SW 1271 (cell line): ENCODE data around the gene SPATA2L.
"Not testable (repeated sequence)": the region's sequence is repeated elsewhere in the genome, so short reads cannot be mapped to it uniquely, and the experiment has no call there.

Experiments
- DNase-seq, 2 experiments: peaks; one replicate each; lab custom pipeline; 2025; lab: John Stamatoyannopoulos, UW

The SPATA2L gene

GRCh38 chr16:89707695-89708094, 6.2 kb upstream of the SPATA2L start:
- DNase-seq: no peak

GRCh38 chr16:89706518-89707260, 5.2 kb upstream of the SPATA2L start:
- DNase-seq: no peak

- DNase-seq: no peak
Observed at GRCh38 chr16:89705006-89705405, 3.5 kb upstream of the SPATA2L start.

GRCh38 chr16:89704281-89704680, 2.8 kb upstream of the SPATA2L start:
- DNase-seq: no peak

- DNase-seq: no peak
Observed at GRCh38 chr16:89700649-89701424, 668 bp downstream of the SPATA2L start.

GRCh38 chr16:89700100-89700648, 1.3 kb downstream of the SPATA2L start:
- peak; percentile 97 for DNase-seq

- not testable (repeated sequence) for DNase-seq
Observed at GRCh38 chr16:89699629-89700099, 1.8 kb downstream of the SPATA2L start.

GRCh38 chr16:89698717-89699116, 2.8 kb downstream of the SPATA2L start:
- DNase-seq: not testable (repeated sequence)

GRCh38 chr16:89697616-89698331, 3.7 kb downstream of the SPATA2L start:
- no peak for DNase-seq

GRCh38 chr16:89697161-89697615, 4.3 kb downstream of the SPATA2L start:
- DNase-seq: no peak

GRCh38 chr16:89696670-89697128, 4.8 kb downstream of the SPATA2L start:
- no peak for DNase-seq

- DNase-seq: no peak
Observed at GRCh38 chr16:89695875-89696669, 5.4 kb downstream of the SPATA2L start.

GRCh38 chr16:89695086-89695874, 6.2 kb downstream of the SPATA2L start:
- DNase-seq: no peak

- DNase-seq: not testable (repeated sequence)
Observed at GRCh38 chr16:89694784-89695085, 6.8 kb downstream of the SPATA2L start.

- no peak for DNase-seq
Observed at GRCh38 chr16:89693931-89694783, 7.3 kb downstream of the SPATA2L start.

GRCh38 chr16:89693289-89693731, 8.2 kb downstream of the SPATA2L start:
- no peak for DNase-seq

- DNase-seq: no peak
Observed at GRCh38 chr16:89691986-89692569, 9.4 kb downstream of the SPATA2L start.

GRCh38 chr16:89691231-89691985, 10.1 kb downstream of the SPATA2L start:
- DNase-seq: no peak
